ENCODE data around the gene CLMN.

Gene CLMN

DNA sequence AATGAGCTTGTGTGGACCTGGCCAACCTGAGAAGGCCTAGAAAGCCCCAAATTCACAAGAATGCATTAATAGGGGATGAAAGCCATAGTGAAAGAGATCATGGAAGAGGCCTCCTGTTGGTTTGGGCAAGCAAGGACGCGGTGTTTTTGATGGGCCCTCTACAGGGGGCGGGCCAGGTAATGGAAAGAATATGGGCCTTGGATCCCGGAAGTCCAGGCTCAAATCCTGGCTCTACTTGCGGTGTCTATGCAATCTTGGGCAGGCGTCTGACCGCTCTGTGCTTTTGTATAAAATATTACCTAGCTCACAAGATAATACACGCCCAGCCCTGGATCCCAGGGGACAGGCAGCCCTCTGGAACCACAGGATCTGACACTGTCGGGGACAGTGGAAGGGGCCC, 41.1 kb upstream of the CLMN start:
- H3K4me3 ChIP-seq (ENCODE audit: low read depth, low read length): no peak overlapping the region
- in situ Hi-C loops (cut with HindIII; ENCODE audit: low sequenced_read_pairs): no loop called here
- no peak for TF ChIP-seq CTCF (IDR thresholded peaks at IDR 0.05; ENCODE audit: low read depth, low read length)
- no peak for DNase-seq (ENCODE audit: low read depth, low spot score)

DNA sequence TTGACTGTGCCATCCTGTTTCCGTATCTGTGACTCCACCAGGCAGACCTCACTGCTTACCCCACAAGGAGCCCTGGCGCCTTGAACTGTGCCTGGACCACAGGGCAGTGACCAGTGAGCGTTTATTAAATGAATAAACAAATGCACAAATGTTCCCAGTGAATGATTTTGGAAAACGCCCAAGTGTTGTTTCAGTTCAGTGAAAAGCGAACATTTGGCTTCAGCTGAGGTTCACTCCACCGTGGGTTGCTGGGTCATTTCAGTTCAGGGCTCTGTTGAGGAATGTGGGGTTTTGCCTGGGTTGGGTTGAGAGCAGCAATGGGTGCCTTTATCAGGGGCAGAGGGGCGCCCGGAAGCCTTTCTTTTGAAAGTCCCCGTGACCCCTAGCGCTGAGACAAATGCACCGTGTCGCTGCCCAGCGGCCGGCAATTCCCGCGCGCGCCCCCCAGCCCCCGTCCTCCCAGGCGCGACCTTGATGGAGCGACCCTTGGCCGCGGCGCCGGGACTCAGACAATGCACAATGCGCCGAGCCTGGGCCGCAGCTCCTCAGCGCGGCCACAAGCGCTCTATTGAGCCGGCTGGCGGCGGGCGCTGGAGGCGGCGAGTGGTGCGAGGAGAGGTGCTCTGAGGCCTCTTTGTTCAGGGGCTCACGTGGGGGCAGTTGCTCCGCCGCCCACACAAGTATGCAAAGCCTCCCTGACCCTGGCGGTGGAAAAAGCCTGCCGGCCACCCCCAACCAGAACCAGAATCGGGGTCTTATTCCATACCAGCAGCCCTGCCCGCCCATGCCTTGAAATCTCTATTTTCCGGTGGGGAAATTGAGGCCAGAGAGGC, 40.5 kb upstream of the CLMN start:
- in situ Hi-C loops (cut with HindIII; ENCODE audit: low sequenced_read_pairs): no loop called here
- no peak overlapping the region for H3K4me3 ChIP-seq (ENCODE audit: low read depth, low read length)
- no peak for DNase-seq (ENCODE audit: low read depth, low spot score)
- no peak for TF ChIP-seq CTCF (IDR thresholded peaks at IDR 0.05; ENCODE audit: low read depth, low read length)

DNA sequence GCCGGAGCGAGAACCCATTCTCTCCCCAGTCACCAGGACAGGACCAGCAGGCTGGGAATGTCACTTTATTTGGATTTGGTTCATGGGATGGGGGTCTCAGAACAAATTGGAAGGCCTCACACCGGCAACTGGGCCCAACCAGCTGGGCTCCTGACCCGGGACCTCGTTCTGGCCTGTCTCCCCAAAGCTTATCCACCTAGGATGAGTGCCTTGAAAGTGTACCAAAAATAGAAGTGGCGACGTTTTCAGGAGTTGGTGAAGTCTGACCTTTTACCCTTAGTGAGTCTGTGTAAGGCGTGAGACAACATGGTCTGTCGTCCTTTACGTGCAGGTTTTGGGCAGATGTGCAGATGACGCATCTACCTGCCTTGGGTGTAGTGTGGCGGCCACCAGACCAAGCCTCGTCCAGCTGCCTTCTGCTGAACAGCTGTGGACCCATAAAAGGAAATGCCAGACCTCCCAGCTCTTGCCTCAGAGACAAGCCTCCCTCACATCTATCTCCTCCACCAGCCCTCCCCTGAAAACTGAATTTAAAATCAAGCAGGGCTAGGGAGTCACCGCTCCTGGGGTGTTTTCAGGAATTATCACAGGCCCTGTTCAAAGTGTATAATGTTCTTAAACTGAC, 36.6 kb upstream of the CLMN start:
- no peak overlapping the region for H3K4me3 ChIP-seq (ENCODE audit: low read depth, low read length)
- in situ Hi-C loops (cut with HindIII; ENCODE audit: low sequenced_read_pairs): no loop called here
- TF ChIP-seq CTCF (IDR thresholded peaks at IDR 0.05; ENCODE audit: low read depth, low read length): no peak
- no peak for DNase-seq (ENCODE audit: low read depth, low spot score)

DNA sequence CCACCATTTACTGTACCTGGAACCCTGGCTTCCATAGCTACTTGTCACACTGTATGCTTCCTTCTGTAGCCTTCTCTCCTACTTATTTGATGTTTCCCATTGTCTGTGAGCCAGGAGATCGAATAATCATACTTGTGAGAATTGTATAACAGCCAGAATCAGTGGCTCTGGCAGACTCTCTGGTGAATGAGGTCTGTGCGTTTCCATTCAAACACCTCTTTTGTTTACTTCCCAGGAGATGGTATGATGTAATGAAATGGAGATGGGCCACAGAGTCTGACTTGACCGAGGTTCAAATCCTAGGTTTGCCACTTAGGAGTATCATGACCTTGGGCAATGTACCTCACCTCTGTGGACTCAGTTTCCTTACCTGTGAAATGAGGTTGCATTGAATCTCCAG, 35.7 kb upstream of the CLMN start:
- H3K4me3 ChIP-seq (ENCODE audit: low read depth, low read length): no peak overlapping the region
- TF ChIP-seq CTCF (IDR thresholded peaks at IDR 0.05; ENCODE audit: low read depth, low read length): no peak
- in situ Hi-C loops (cut with HindIII; ENCODE audit: low sequenced_read_pairs): no loop called here
- DNase-seq (ENCODE audit: low read depth, low spot score): no peak

GRCh38 chr14:95354834-95355233, 35.1 kb upstream of the CLMN start:
- no peak overlapping the region for H3K4me3 ChIP-seq (ENCODE audit: low read depth, low read length)
- in situ Hi-C loops (cut with HindIII; ENCODE audit: low sequenced_read_pairs): no loop called here
- DNase-seq (ENCODE audit: low read depth, low spot score): no peak
- TF ChIP-seq CTCF (IDR thresholded peaks at IDR 0.05; ENCODE audit: low read depth, low read length): no peak

- in situ Hi-C loops (cut with HindIII; ENCODE audit: low sequenced_read_pairs): no loop called here
- no peak for DNase-seq (ENCODE audit: low read depth, low spot score)
- H3K4me3 ChIP-seq (ENCODE audit: low read depth, low read length): no peak overlapping the region
- no peak for TF ChIP-seq CTCF (IDR thresholded peaks at IDR 0.05; ENCODE audit: low read depth, low read length)
These were observed 34.0 kb upstream of the CLMN start for GRCh38 chr14:95353664-95354063.

Measured in astrocyte of the spinal cord (primary cell).